ENCODE results near the gene SPRED3.
"Not testable (repeated sequence)": the region's sequence is repeated elsewhere in the genome, so short reads cannot be mapped to it uniquely, and the experiment has no call there.

Gene SPRED3

GRCh38 chr19:38391911-38392464, 3.5 kb downstream of the SPRED3 start:
- no peak for DNase-seq

- peak; percentile 65 to 74 (median 69) for DNase-seq
Observed at GRCh38 chr19:38392707-38393308, 4.3 kb downstream of the SPRED3 start.

GRCh38 chr19:38394488-38394887, 6.0 kb downstream of the SPRED3 start:
- peak in 1 of 3 donors; percentile 34 for DNase-seq

- DNase-seq = peak in 1 of 3 donors; percentile 23
Observed at GRCh38 chr19:38395381-38396114, 7.1 kb downstream of the SPRED3 start.

DNA sequence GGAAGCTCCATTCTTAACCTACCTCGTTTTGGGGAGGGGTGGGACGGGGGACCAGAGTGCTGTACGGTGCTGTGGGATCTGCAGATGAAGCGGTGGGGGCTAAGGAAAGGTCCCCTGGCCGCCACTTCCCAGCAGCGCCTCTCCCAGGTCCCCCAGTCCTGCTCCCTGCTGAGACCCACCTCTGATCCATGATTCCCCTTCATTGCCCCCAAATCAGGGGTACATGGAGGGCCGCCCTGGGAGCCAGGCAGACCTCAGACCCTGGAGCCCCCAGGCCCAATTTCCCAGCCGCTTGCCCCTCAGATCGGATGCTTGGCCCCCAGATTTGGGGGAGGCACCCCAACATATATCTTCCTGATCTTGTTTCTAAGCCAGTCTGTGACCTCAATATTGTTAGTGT, 10.6 kb downstream of the SPRED3 start:
- no peak for DNase-seq

DNA sequence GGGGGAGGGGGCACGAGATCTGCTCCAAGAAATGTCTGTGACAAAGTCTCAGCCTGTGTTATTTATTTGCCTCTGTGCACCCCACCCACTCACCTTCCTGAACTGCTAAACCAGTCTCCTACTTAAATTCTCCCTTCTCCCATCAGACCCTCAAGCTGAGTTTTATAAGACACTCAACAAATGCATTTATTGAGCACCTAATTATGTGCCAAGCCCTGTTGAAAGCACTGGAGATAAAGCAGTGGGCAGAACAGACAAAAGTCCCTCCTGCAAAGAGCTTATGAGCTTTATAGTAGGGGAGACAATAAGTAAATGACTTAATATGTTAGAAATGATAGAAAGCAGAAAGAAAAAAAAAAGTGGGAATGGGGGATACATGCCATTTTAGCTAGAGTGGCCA, 11.0 kb downstream of the SPRED3 start:
- DNase-seq = no peak

DNA sequence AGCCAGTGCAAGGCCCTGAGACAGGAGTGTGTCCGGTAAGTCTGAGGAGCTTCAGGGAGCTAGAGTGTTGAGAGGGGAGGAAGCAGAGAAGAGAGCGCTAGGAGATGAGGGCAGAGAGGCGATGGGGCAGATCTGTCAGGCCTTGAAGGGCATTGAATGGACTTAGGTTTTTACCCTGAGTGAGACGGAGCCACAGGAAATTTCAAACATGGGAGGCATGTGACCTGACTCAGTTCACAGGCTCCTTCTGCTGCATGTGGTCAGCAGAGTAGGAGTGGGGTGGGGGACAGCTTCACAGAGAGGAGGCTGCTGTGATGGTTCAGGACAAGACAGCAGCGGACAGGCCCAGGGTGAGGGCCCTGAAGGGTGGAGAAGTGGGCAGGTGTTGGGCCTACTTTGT, 11.9 kb downstream of the SPRED3 start:
- no peak for DNase-seq

- DNase-seq = no peak
Observed at GRCh38 chr19:38401148-38401547, 12.7 kb downstream of the SPRED3 start.

- DNase-seq = no peak
Observed at GRCh38 chr19:38402623-38402966, 14.1 kb downstream of the SPRED3 start.

- peak; percentile 98 to 99 (median 99) for DNase-seq
Observed at GRCh38 chr19:38402967-38403674, 14.6 kb downstream of the SPRED3 start, which contains the start of gene FAM98C. FAM98C (plus strand) TSS chr19:38403093; CDS start chr19:38403154, 61 bp downstream.

GRCh38 chr19:38404858-38405257, 16.4 kb downstream of the SPRED3 start:
- DNase-seq = no peak

DNA sequence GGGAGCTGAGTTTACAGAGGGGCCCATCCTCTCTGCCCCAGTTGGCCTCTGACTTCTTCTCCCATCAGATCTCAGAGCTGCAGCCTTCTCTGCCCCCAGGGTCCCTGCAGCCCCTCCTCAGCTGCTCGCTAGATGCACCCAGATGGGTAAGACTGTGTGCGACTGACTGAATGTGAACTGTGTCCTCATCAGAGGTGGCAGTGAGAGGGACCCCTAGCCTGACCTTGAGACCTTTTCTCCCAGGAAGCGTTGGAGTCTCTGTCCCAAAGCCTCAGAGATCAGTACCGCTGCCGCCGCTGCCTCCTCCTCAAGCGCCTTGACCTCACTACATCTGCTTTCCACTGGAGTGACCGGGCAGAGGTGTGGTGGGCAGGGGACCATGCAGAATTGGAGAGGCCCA, 16.8 kb downstream of the SPRED3 start:
- no peak for DNase-seq

DNA sequence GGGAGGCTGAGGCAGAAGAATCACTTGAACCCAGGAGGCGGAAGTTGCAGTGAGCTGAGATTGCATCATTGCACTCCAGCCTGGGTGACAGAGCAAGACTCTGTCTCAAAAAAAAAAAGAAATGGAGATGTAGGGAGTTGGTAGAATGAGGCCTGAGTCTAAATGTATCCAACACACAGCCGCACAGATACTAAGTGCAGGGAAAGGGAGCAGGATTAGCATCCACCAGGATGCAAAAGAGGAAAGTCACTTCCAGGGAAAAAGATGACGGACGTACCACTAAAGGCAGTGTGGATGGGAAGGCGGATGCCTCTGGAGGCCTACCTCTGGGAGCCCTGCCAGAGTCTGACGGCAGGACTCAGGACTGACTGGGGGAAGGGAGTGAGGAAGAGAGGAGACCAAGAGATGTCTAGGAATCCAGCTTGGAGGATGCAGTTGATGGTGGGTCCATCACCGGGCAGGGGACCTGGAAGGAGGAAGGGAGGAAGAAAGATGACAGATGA, 21.2 kb downstream of the SPRED3 start:
- no peak for DNase-seq

DNA sequence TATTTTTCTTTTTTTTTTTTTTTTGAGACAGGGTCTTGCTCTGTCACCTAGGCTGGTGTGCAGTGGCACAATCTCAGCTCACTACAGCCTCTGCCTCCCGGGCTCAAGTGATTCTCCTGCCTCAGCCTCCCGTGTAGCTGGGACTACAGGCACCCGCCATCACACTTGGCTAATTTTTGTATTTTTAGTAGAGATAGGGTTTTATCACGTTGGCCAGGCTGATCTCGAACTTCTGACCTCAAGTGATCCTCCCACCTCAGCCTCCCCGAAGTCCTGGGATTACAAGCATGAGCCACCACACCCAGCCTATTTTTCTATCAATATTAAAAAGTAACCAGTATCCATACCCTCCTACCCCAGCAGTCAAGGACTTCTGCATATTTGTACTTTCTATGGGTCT, 21.9 kb downstream of the SPRED3 start:
- not testable (repeated sequence) for DNase-seq

DNA sequence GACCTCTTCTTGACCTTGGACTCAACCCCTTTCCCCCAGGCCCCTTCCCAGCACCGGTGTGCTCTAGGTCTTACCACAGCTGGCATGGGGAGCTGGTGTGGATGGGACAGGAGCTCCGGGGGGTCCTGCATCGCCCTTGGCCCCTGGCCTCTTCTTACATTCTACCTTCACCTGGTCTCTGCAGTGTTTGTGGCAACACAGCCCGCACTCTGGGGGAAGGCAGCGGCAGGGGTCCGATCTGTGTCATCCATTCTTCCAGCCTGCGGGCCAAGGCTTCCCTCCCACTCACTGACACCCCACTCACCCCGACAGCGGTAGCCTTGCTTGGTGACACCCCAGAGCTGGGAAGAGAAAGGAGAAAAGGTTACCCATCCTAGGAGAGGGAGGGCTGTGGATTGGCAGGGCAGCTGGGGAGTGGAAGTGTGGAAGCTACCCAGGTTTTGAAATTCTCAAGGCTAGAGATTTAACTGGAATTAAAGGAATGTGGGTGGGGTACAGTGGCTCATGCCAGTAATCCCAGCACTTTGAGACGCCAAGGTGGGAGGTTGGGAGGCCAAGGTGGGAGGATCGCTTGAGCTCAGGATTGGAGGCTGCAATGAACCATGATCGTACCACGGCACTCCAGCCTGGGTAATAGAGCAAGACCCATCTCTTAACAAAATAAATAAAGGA, 22.7 kb downstream of the SPRED3 start:
- DNase-seq = no peak

DNA sequence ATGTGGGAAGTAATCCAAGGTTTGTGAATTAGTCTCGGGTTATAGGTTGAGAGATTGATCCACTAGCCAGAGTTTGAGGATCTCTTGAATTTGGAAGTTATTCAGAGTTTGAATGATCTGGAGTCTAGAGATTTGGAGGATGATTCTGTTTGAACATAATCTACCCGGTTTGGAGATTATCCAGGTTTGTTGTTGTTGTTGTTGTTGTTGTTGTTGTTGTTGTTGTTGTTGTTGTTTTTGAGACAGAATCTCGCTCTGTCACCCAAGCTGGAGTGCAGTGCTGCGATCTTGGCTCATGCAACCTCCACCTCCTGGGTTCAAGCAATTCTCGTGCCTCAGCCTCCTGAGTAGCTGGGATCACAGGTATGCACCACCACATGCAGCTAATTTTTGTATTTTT, 23.4 kb downstream of the SPRED3 start:
- DNase-seq = not testable (repeated sequence)

- no peak for DNase-seq
Observed at GRCh38 chr19:38412491-38412890, 24.0 kb downstream of the SPRED3 start.

DNA sequence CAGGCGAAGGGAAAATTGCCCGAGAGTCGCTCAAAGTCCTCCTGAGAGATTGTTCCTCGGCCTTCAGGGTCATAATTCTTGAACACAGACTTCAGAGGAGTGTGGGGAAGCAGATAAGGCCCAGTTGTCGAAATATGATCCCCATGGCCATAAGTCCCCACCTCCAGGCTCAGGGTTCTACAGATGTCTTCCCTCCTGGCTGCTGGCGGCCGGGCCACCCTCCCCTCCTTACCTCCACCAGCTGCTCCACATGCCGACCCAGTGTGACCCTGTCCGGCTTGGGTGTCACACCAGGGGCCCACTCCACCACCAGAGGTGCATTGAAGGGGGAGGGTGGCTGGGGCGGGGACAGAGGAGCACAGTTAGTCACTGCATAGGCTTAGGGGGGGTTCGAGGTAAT, 24.5 kb downstream of the SPRED3 start:
- no peak for DNase-seq

DNA sequence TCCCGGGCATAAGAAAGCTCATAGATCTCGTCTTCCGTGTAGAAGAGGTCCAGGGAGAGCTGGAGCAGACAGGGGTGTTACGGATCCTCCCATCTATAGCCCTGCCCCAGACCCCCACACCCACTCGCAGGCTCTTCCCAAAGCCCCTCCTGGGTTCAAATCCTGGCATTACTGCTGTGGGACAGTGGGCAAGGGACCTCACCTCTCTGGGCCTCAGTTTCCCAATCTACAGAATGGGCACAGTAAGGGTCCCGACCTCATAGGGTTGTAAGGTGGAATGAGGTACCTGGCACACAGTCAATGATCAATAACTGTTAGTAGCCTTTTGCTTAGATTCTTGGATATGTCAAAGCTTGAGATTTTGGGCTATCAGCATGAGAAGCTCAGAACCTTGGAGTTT, 24.9 kb downstream of the SPRED3 start:
- no peak for DNase-seq

DNA sequence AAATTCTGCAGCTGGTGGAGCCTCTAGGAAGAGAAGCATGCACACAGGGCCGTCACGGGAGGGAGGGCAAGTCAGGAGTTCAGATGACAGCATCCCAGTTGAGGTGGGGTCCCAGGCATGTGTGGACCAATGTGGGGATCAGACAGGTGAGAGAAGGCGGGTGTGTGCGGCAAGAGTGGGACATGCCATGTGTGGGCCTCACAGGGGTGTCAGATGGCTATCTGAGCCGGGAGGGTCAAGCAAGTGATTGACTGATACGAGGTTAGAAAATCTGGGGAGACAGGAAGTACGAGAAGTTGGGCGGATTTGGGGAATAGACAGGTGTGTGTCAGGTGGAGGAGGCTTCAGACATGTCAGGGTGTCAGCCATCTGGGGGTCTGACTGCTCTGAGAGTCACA, 28.6 kb downstream of the SPRED3 start:
- no peak for DNase-seq

GRCh38 chr19:38417544-38418506, 29.3 kb downstream of the SPRED3 start:
- peak; percentile 86 to 93 (median 89) for DNase-seq

DNA sequence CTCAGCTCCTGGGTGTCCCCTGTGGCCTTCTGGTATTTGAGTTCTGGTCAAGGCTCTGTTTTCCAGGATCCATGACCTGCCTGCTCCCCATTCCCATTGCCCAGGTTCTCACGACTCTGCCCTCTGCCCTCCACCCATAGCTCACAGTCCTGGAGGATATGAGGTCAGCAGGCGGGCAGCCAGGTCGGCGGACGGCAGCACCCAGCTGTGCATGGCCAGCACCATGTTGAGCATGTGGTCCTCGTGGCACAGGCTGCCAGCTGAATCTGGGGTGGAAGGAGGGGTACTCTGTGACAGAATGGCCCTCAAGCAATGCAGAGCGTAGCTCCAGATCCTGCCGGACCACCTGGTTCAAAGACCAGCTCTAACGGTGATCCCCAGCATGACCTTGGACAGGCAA, 32.4 kb downstream of the SPRED3 start:
- no peak for DNase-seq
